ENCODE measurements around the gene SPAG16.
"Not testable (repeated sequence)": the region's sequence is repeated elsewhere in the genome, so short reads cannot be mapped to it uniquely, and the experiment has no call there.

The SPAG16 gene

DNA sequence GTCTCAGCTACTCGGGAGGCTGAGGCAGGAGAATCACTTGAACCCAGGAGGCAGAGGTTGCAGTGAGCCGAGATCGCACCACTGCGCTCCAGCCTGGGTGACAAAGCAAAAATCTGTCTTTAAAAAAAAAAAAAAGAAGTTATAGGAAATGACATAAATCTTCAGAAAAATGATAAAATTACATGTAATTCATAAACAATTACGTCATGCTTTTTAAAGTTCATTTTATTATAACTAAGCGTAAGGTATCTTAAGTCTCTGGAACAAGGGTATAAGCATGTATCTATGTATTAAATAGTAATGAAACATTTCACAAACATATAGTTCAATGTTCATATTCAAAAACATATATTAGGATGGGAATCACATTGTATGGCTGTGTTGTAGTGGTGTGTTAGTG, 425.9 kb downstream of the SPAG16 start:
- no peak for DNase-seq

DNA sequence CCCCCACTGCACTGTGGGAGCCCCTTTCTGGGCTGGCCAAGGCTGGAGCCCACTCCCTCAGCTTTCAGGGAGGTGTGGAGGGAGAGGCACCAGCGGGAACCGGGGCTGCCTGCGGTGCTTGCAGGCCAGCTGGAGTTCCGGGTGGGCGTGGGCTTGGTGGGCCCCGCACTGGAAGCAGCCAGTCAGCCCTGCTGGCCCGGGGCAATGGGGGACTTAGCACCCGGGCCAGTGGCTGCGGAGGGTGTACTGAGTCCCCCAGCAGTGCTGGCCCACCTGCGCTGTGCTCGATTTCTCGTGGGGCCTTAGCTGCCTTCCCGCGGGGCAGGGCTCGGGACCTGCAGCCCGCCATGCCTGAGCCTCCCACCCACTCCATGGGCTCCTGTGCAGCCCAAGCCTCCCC, 434.1 kb downstream of the SPAG16 start:
- not testable (repeated sequence) for DNase-seq

GRCh38 chr2:213722565-213722964, 438.3 kb downstream of the SPAG16 start:
- DNase-seq = no peak

DNA sequence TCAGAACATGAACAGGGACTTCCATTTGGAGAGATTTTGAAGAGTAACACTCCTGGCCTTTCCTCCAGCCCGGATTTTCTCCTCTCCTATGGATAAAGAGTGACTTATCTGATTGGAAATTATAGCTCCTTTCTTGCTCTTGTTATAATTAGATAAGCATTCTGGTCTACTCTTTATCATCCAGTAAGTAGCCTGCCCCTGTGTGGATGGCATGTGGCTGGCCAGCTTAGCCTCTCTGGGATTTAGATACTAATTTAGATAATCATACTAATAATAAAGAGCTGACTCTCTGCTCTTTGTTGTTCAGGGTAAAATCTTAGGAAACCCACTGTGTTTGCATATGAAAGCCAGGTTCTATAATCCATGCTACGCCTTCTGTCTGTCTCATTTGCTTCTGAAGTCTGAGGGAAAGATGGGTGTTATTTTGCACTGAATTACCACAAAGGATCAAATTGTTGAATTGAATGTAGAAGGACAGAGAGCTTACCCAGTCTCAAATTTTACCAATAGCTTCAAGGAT, 438.8 kb downstream of the SPAG16 start:
- no peak for DNase-seq

DNA sequence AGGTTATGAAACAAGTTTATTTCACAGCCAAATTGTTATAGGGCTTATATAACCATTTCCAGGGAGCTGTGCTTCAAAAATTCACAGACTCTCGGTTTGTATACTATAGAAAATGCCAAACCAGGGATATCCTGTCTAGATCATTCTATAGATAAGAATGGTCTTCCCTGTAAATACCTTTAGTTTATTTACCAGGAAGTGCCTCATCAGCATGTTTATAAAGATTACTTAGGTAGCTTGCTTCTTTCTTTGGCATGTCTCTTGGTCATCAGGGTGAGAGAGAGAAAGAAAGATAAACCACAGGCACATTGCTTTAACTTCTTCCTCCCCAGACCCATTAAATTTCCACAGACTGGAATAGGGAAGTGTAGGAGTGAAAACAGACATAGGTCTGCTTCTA, 439.4 kb downstream of the SPAG16 start:
- DNase-seq = no peak

DNA sequence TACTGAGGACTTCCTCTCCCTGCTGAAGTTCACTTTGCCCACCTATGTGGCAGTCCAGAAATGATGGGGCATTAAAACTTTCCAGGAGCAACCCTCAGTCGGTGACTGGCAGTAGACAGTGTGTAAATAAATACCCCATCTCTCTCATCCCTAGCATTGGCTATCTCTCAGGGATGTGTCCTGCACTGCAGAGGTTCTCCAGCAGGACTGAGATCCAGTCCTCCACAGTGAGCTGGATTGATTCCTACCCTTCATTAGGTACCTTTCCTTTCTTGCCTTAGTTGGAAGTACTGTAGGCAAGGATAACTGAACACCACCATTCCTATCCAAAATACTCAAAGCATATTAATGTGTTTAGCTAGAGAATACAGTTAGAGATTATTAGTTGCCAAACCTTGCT, 441.8 kb downstream of the SPAG16 start:
- no peak for DNase-seq

DNA sequence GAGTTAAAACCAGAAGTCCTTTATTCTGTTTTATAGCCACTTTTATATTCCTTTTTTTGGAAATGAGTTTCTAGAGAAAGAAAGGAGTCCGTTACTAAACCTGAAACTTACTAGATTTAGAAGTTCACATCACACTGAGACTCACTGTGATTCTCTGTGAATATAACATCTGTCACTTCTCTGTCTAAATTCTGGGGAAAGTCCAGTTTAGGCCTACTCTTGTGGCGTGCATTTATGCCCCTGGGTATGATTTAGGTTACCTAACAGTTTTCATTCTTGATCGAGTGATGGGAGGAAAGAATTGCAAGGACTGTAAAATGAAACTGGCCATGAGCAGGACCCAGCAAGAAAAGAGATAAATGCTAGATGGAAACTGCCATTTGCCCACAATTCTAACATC, 449.6 kb downstream of the SPAG16 start:
- DNase-seq = no peak

DNA sequence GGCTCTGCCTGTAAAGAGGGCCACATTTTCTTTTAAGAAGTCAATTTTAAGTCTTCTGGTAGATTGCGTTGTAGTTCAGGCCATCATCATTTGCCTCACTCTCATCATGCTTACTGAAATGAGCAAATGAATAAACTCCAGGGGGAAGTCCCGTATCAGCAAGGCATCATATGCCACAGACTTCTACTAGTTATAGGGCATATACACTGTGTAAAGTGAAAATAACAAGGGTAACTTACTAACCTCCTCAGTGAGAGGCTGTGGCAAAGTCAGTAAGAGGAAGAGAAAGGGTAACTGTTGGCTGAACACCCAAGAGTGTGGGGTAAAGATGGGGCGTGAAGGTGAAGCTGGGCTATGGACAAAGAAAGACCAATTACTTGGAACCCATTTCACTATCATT, 456.2 kb downstream of the SPAG16 start:
- DNase-seq = no peak

DNA sequence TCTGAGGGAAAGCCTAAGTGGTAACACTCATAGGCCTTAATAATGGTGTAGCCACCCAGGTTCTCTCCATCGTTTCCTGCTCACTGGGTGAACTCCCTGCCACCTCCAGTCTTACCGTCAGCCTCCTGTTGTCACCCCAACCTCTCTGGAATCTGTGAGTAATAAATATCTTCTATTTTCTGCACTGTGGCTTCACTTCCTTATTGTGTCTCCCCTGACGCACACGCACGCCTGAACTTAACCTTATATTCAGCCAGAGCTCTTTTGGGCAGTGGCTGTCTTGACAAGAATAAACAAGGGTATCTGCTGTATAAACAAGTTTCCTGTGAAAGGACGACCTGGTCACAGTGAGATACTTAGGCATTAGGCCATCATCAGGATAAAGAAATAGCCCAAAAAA, 467.2 kb downstream of the SPAG16 start:
- DNase-seq = no peak

- DNase-seq = no peak
Observed at GRCh38 chr2:213752575-213752974, 468.3 kb downstream of the SPAG16 start.

DNA sequence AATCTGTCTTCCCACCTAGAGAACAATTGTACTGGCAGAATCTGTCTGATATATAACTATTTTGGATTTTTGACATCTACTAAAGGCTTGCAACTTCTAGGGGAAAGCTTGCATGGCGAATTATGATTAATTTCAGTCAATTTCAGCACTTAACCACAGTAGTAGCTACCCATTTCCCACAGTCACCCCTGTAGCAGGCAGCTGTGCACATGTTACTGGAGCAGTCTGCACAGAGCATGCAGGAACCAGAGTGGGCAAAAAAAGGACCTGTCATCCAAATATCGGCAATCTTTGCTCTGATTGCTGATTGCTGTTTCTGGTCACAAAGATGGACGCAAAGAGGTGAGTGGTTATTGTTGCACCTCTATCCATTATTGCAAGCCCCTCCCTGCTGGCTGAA, 473.3 kb downstream of the SPAG16 start:
- DNase-seq = no peak

GRCh38 chr2:213763354-213763753, 479.1 kb downstream of the SPAG16 start:
- no peak for DNase-seq

GRCh38 chr2:213763963-213764362, 479.7 kb downstream of the SPAG16 start:
- DNase-seq = no peak

GRCh38 chr2:213764849-213765248, 480.6 kb downstream of the SPAG16 start:
- DNase-seq = no peak

DNA sequence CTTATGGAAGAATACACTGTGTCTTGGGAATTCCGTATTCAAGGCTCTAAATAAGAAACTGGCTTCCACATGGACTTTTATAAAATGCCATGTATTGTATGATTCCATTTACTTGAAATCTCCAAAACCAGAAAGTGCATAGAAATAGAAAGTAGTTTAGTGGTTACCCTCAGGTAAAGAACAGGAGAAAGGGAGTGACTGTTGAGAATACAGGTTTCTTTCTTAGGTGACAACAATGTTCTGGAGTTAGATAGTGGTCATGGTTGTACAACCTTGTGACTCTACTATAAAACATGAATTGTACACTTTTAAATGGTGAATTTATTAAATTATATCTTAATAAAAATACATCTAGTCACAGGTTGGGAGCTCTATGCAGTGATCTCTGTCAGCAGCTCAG, 481.8 kb downstream of the SPAG16 start:
- DNase-seq = no peak

GRCh38 chr2:213766465-213766901, 482.2 kb downstream of the SPAG16 start:
- DNase-seq = no peak

DNA sequence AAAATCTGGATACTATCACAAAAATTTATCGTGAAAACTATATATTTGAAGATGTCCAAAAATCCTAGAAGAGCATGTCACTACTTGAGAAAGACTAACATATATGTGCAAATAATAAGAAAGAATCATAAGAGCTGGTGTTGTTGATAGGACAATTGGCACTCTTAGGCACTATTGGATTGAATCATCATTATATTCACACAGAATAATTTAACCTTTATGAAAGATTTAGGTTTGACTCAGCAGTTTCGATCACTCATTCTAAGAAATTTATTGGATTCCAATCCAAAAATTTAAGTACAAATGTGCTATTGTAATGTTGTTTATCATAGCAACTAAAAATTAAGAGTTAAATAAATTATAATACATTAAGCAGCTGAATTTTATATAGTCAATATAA, 503.6 kb downstream of the SPAG16 start:
- DNase-seq = no peak

- no peak for DNase-seq
Observed at GRCh38 chr2:213789940-213790339, 505.7 kb downstream of the SPAG16 start.

DNA sequence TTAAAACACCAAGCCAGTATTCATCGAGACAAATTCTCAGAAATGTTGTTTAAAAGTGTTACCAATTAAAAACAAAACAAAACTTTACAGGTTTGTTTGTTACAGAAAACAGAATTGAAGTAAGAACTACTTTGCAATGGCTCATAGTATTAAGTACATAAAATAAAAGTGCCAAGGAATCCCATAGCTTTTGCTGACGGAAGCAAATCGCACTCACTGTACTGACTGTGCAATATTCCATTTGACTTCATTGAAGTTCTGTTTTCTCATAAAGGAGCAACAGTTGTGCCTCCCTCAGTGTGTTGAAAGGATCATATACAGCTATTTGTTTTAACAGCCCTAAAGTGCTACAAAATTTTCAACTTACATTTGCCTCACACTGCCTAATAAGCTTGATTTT, 507.8 kb downstream of the SPAG16 start:
- DNase-seq = no peak

- no peak for DNase-seq
Observed at GRCh38 chr2:213806125-213806726, 522.0 kb downstream of the SPAG16 start.

DNA sequence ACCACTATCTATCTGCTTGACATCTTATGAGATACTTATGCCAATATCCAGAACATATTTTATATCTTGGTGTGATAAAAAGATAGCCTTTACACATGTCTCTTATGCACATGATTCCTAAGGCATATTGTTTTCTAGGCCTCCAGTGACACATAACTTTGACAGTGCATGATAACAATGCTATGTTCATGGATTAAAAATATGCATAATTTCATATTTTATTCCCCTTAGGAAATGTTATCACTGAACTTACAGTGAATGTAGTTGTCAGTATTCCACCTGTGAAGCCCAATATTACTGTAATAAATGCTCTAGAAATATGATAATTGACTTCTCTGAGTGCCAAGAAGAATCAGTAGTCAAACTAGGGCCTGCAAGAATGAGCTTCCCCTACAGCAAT, 532.3 kb downstream of the SPAG16 start:
- DNase-seq = no peak

DNA sequence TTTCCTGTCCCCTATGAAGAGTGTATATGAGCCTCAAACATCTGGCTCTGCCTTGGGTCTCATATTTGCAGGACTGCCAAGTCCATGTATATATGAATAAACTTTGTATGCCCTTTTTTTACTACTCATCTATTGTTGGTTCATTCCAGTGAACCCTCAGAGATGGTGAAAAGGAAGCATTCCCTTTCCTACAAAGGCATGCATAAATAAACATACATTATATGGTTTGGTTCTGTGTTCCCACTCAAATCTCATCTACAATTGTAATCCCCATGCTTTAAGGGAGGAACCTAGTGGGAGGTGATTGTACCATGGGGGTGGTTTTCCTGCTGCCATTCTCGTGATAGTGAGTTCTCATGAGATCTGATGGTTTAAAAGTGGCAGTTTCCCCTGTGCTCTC, 534.2 kb downstream of the SPAG16 start:
- no peak for DNase-seq

GRCh38 chr2:213834331-213834730, 550.1 kb downstream of the SPAG16 start:
- DNase-seq = no peak

DNA sequence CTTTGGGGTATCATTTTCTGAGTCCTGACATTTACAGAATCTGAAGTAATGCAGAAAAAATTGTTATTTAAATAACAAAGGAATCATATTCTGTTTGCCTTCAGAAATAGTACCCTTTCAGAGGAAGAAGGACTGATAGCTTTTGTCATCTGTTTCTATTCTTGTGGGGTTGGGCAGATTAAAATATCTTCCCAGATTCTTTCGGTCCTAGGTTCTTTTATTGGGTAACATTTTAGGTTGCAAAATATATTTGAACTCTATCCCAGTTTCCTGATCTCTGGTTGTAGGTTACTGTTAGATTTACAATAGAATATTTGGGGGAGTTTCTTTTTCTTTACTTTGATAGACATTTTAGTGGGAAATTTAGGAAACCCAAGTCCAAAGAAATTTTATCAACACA, 550.5 kb downstream of the SPAG16 start:
- no peak for DNase-seq

GRCh38 chr2:213846856-213847255, 562.6 kb downstream of the SPAG16 start:
- DNase-seq = no peak

DNA sequence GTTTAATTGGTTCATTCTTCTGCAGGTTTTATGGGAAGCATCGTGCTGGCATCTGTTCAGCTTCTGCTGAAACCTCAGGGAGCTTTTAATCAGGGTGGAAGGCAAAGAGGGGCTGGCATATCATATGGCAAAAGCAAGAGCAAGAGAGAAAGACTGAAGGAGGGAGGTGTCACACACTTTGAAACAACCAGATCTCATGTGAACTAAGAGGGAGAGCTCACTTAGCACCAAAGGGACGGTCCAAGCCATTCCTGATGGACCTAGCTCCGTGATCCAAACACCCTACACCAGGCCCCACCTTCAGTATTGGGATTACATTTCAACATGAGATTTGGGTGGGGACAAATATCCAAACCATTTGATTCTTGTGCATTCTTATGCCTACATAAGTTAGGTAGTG, 563.1 kb downstream of the SPAG16 start:
- no peak for DNase-seq
